ENCODE results near the gene SREBF1.

Gene SREBF1

DNA sequence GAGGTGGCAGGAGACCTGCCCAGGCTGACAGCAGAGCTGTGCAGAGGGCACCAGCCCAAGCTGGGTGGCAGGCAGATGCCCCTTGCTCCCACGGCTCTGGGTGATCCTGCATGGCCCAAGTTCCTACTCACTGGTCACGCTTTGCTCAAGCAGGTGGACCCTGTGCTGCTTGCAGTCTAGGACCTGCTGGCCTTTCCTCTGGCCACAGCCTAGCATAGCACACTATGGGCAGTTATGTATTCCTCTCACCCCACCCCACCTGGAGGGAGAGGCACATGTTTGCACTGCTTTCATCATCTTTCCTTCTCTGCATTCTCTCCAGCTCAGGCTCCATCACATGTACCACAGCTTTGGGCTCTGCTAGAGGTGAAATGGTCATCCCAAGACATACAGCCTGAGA is 19.6 kb upstream of the SREBF1 start:
- DNase-seq: no peak

DNA sequence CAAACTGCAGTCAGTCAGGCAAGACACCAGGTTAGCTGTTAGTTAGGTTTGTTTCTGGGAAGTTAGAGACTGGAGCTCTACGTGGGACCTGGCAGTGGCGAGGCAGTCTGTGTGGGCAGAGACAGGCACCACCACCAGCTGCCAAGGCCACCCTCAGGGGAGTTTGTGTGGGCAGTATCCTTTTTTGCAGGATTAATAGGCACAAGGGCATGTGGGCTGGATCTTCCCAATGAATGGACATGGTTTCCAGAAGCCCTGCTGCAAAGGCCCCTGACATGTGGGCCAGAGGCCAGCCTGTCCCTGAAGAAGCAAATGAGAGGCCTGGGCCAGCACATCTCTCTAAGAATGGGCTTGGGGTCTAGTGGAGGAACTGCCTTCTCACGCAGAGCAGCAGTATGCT is 19.2 kb upstream of the SREBF1 start:
- no peak for DNase-seq

GRCh38 chr17:17853811-17854447 is 17.1 kb upstream of the SREBF1 start:
- no peak for DNase-seq

DNA sequence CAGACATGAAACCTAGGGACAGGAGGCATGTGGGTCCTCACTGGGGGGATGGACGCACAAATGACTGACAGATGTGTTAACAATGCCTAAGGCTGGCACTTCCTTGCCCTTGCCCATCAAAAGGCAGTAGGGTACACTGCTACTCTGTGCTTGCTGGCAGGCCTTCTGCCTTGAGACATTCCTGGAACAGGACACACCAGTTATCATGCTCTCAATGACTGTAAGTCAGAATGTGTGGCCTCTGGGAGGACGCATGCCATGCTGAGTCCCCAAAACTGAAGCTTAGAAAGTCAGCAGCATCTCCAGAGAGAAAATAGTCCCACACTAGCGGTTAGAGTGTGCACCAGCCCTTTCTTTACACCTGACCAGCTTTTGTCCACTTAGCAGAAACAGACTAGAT is 16.1 kb upstream of the SREBF1 start:
- DNase-seq: no peak

- DNase-seq: no peak
These were observed 14.6 kb upstream of the SREBF1 start for GRCh38 chr17:17851103-17852002.

DNA sequence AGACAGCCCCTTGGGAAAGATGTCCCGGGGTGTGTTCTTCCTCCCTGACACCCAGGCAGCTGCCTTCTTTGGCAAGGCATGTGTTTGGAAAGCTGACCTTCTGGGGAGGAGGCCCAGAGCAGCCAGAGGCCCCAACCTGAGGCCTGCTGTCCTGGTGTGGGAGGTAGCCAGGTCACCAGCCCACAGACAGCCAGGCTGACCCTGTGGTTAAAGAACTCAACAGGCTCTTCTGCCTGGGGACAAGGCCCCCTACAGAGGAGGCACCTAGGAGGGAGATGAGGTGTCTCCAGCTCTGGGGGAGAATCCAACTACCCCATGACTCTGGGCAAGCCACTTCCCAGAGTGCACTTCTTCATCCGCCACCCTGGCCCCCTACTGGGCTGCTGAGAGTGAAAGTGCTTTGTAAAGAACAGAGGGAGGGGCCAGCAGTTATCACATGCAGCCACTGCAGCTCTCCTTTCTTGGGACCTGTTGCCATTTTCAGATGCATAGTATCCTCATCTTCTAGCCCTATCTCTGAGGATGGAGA is 13.1 kb upstream of the SREBF1 start:
- no peak for DNase-seq

GRCh38 chr17:17849147-17849820 is 12.5 kb upstream of the SREBF1 start:
- no peak for DNase-seq

DNA sequence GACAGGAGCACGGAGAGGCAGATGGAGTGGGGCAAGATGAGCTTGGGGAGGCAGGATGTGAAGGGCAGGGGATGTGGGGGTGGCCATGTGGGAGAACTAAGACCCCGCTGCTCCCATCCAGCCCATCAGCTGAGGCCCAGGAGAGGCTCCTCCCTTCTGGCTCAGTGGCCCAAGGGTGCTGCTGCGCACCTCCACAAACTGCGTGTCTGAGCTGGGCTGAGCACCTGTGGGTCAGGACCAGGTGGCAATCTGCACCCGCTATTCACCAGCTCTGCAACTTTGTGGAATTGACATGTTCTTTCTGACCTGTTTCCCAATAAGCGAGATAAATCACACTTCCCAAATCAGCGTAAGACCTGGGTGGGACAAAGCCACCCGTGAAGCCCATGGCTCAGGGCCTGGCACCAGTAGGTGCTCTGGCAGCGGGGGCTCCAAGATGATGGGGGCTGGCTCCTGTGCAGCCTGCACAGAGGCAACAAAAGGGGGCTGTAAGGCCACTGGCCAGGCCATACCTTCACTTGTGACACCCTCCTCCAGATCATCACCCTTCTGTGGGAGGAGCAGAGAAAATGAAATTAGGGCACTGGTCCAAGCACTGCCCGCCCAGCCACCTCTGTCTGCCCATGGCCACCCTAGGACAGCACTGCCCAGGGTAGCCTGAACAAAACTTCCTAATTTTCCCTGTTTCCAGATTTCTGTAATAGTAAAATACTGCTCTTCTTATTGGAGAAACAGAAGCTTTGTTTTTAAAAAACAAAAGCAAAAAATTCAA is 11.7 kb upstream of the SREBF1 start:
- DNase-seq: no peak

GRCh38 chr17:17847726-17848125 is 10.9 kb upstream of the SREBF1 start:
- no peak for DNase-seq

GRCh38 chr17:17847118-17847689 is 10.4 kb upstream of the SREBF1 start:
- DNase-seq: no peak

DNA sequence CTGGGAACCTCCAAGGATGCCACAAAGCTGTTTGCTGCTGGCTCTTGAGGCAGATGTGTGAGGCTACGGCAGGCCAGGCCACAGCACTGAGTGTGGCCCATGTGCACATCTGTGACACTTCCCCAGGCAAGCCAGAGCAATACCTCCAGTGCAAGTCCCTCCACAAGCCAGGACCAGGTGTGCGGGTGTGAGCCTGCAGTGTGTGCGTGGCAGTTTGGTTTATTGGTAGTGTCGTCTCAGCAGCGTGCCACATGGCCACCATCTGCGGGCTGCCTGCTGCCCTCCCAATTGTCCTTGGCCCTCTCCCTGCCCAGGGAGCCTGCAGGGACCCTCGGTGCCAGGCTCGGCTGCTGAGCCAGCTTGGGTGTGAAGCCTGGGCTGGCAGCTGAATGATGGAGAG is 9.9 kb upstream of the SREBF1 start:
- DNase-seq: no peak

DNA sequence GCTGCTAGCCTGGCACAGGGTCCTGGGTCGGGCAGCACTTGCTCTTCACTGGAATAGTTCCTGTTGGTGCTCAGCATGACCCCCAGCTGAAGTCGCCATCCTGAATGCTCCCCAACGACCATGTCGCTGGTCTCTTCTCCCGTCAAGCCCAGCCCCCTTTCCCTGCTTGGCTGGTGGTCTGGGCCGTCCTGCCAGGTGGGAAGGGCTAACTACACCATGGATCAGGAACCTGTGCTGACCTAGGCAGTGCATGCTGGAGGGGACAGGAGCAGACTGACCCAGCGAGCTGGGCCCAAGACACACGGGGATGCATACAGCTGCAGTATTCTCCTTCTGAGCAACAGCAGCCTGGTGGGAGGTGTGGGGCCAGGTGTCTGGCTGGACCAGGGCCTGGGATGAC is 9.2 kb upstream of the SREBF1 start:
- no peak for DNase-seq

DNA sequence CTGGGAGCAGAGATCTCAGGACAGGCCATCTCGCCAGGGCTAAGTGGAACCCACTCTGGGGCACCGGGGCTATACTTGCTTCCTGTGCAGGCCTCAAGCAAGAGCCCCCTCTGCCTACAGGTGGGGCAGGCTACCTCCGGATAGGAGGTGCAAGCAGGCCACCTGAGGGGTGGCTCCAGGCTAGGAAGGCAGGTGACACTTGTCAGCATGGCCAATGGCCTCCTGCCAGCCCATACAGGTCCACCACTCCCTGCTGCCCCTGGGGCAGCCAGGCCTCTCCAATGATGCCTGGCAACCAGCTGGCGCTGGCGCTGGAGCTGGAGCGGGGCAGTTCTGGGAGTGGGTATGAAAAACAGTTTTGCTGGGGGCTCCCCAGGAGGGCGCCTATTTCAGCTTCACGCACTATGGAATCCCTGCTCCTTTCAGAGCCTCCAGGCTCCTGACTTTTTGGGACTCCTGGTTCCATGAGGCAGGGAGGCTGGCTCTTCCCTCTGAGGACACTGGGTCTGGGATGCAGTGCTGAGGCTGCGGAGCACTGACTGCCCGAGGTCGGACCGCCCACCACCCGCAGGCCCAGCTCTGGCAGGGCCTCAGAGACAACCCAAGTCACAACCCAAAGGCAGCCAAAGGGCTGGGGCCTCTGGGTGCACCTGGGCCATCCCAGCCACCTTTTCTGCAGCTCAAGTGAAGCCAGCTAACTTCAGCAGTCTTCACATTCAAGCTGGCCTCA is 8.4 kb upstream of the SREBF1 start:
- no peak for DNase-seq

GRCh38 chr17:17844500-17844899 is 7.7 kb upstream of the SREBF1 start:
- DNase-seq: no peak

GRCh38 chr17:17844079-17844478 is 7.3 kb upstream of the SREBF1 start:
- DNase-seq: no peak

GRCh38 chr17:17843096-17843495 is 6.3 kb upstream of the SREBF1 start:
- DNase-seq: no peak

GRCh38 chr17:17842111-17842876 is 5.5 kb upstream of the SREBF1 start:
- DNase-seq: no peak

GRCh38 chr17:17841601-17842025 is 4.8 kb upstream of the SREBF1 start:
- peak; percentile 63 for DNase-seq

- no peak for DNase-seq
These were observed 4.2 kb upstream of the SREBF1 start for GRCh38 chr17:17840751-17841591.
